Left cardiac atrium (tissue), 4 donors: ENCODE data around the gene SERPINA4. TPM values are rescaled to one million over a fixed set of nuclear protein-coding genes. Genes with fewer than 3 reads are reported as not detected.
A peak's percentile ranks its signal among the peaks of the same experiment; 100 is the strongest.

Experiments
- ATAC-seq, 2 donors: fragments of 200-7000 bp; cut with Tn5 transposase; one replicate each; pipeline ENCODE4 v1.9.1; 2020; ENCODE audit warnings: mild to moderate bottlenecking in 2 of 2, moderate library complexity in 2 of 2
- DNase-seq: peaks from one replicate; pipeline ENCODE4 v3.0.0-alpha.2; 2020
- intact Hi-C, 2 donors: fragments of 100-400 bp; cut with DNase I; formaldehyde crosslinking; loops; one replicate each; pipeline versions ENCODE4 v1.14.1 to v1.15.1; 2022 to 2023
- total RNA-seq, 2 donors: library from RNA; stranded (reverse); fragmentation: NEBNext Ultra II Directional; extraction: Animal tissue kit (Norgen Biotek cat#: 25700); gene quantifications; one replicate each; pipeline ENCODE4 v1.2.1, GENCODE V29; 2021
- donor health status: DM: no; HTN: yes; CAD: no.
- donor health status: DM: no; HTN: yes; CAD: no; lungs with severe emphysema.
- donor health status: DM: yes; HTN: yes; CAD: no.
- donor health status: Dilated cardiomyopathy.

The SERPINA4 gene
- total RNA-seq, 2 donors from 2014 or later: not detected

DNA sequence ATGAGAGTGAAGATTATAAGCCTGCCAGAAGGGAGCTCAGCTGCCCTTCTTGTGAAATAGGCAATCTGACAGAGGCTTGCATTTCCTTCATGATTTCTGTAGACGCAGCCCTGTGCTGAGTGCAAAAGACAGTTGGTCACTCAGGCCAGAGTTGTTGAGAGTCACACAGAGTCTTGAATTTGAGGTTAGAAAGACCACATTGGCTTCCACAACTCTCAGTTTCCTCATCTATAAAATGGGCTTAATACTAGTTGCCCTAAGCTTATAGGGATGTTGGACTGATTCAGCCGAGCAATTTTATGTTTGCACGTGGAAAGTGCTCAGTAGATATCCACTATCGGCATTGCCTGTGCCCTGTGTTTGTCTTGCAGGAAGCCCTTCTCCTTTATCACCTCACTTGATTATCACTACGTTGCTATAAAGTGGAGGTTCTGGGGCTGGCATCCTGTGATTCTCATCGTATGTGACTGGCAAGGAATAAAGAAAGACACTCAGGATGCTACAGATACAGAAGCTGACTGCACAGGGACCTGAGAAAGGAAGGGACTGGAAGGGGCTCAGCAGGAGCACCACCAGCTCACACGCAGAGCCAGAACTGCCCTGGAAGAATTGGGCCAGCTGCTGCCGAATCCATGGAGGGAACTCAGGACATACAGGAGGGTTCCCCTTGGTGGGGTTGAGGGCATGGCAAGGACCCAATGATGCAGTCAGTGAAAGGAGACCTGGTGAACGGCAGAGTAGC lies 19.8 kb upstream of the SERPINA4 start:
- ATAC-seq: no peak
- intact Hi-C loops: loop anchor here in 1 of 2 donors (10.0 kb wide), 1 partner anchor 117 kb away; no protein-coding TSS in a partner anchor
- no peak for DNase-seq

DNA sequence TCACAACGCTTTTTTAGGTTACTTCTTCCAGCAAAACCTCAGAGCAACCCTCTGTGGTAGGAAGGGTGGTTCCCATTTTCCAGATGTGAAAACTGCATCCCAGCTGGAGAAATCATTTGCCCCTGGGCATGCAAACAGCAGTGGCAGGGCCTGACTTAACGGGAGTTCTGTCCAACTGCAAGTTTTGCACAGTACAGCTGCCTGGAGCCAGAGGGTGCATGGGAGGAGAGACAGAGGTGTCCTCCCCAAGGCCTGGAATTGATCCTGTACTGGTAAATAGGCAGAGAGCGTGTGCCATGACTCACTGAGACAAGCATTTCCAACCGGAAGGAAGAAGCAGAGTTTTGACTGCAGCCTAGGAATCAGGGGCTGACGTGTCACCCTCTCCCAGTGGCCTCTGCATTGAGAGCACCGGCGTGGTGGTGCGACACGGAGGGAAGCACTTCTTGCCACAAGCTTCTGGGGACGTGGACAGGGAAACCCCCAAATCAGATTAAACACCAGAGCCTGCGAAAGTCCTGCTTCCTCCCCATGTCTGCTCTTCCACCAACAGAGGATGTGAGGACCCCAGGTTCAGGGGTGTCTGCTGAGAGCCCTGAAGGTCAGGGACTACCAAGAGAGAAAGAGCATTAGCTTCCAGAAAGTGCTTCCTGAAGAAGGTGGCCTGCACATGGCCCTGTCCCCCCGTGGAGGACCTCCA lies 19.0 kb upstream of the SERPINA4 start:
- ATAC-seq: no peak
- no peak for DNase-seq
- intact Hi-C loops: loop anchor here in 1 of 2 donors (10.0 kb wide), 1 partner anchor 117 kb away; no protein-coding TSS in a partner anchor

DNA sequence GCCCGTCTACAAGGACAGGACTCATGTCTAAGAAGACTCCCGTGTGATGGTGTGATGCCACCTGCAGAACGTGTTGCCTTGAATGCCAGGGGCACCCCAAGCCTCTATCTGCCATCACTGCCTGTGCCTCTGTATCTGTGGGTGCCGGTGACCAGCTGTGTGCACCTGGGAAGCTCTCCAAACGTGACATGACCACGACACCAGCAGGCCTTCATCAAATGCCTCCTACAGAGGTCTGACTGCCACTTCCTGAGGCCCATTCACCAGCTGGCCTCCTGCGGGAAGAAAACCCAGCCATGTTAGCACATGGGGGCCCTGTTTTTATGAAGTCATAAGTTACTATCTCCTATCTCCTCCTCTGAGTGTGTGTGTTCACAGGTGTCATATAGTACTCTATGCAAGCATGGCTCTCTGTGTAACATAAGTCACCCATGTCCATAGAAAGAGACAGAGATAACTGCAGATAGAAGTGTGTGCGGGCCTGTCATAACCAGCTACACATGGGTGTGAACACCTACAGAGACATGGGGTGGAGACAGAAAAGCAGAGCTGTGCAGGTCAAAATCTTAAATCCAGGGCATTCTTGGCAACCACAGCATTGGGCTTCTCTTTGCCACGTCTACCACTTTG lies 18.3 kb upstream of the SERPINA4 start:
- ATAC-seq (no peak), DNase-seq (no peak)
- intact Hi-C loops: loop anchor here in 1 of 2 donors (10.0 kb wide), 1 partner anchor 118 kb away; no protein-coding TSS in a partner anchor

DNA sequence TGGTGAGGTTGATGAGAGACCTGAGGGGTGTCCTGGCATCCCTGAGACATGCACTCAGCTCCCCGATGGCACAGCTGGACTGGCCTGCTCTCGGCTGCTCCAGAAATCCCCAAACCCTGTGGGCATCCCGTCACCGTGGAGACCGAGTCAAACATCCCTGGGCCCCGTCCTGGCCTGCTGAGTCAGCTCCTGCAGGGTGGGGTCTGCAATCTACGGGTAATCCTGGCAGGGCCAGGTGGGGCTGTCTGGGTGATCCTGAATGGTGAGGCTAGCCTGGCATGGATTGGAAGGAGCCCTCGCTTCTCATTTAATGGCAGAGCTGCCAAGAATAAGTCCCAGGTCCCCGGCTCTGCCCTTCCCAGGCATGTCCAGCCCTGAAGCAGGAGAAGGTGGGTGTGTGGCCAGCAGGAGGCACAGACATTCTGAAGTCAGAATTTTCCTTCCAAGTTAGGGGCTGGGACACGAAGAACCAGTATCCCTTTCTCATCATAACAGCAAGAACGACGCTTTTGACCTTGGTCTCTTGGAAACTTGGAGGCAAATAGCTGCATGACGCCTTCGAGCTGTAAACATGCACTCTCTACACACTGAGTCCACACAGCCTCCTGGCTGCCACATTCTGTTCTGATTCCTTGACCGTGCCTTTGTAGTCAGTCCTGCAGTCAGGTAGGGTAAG lies 17.7 kb upstream of the SERPINA4 start:
- ATAC-seq: no peak
- intact Hi-C loops: loop anchor here in 1 of 2 donors (10.0 kb wide), 1 partner anchor 119 kb away; no protein-coding TSS in a partner anchor
- no peak for DNase-seq

GRCh38 chr14:94544726-94545125 lies 16.5 kb upstream of the SERPINA4 start:
- ATAC-seq (no peak), DNase-seq (no peak)
- intact Hi-C loops: loop anchor here (5.0 to 10.0 kb wide), 2 partner anchors 120 to 122 kb away; no protein-coding TSS in a partner anchor

GRCh38 chr14:94545131-94545841 lies 16.0 kb upstream of the SERPINA4 start:
- DNase-seq: no peak
- ATAC-seq: no peak
- intact Hi-C loops: loop anchor here (5.0 to 10.0 kb wide), 2 partner anchors 120 to 123 kb away; no protein-coding TSS in a partner anchor

GRCh38 chr14:94547151-94547680 lies 14.0 kb upstream of the SERPINA4 start:
- ATAC-seq (no peak), DNase-seq (no peak)
- intact Hi-C loops: loop anchor here (5.0 to 10.0 kb wide), 2 partner anchors 122 to 125 kb away; no protein-coding TSS in a partner anchor

GRCh38 chr14:94547726-94548125 lies 13.5 kb upstream of the SERPINA4 start:
- intact Hi-C loops: loop anchor here (5.0 to 10.0 kb wide), 2 partner anchors 123 to 125 kb away; no protein-coding TSS in a partner anchor
- no peak for ATAC-seq
- DNase-seq: no peak

GRCh38 chr14:94548131-94548998 lies 12.9 kb upstream of the SERPINA4 start:
- intact Hi-C loops: loop anchor here (5.0 to 10.0 kb wide), 2 partner anchors 124 to 126 kb away; no protein-coding TSS in a partner anchor
- ATAC-seq (peak; percentile 12 to 42), DNase-seq (no peak)

GRCh38 chr14:94548999-94549985 lies 11.9 kb upstream of the SERPINA4 start:
- peak; percentile 78 to 84 for ATAC-seq

GRCh38 chr14:94550041-94550440 lies 11.2 kb upstream of the SERPINA4 start:
- ATAC-seq (no peak), DNase-seq (no peak)
- intact Hi-C loops: no loop called here

More at GRCh38 chr14:94548999-94549985, 11.9 kb upstream of the SERPINA4 start:
- intact Hi-C loops: loop anchor here (5.0 to 10.0 kb wide), 2 partner anchors 124 to 127 kb away; no protein-coding TSS in a partner anchor
- DNase-seq: peak; percentile 54

GRCh38 chr14:94555991-94556390 lies 5.3 kb upstream of the SERPINA4 start:
- intact Hi-C loops: no loop called here
- DNase-seq: no peak
- no peak for ATAC-seq

- ATAC-seq: no peak
- intact Hi-C loops: no loop called here
- DNase-seq: no peak
Measured at GRCh38 chr14:94557327-94557726, 3.9 kb upstream of the SERPINA4 start.

- DNase-seq: no peak
- no peak for ATAC-seq
- intact Hi-C loops: no loop called here
Measured at GRCh38 chr14:94558842-94559241, 2.4 kb upstream of the SERPINA4 start.

DNA sequence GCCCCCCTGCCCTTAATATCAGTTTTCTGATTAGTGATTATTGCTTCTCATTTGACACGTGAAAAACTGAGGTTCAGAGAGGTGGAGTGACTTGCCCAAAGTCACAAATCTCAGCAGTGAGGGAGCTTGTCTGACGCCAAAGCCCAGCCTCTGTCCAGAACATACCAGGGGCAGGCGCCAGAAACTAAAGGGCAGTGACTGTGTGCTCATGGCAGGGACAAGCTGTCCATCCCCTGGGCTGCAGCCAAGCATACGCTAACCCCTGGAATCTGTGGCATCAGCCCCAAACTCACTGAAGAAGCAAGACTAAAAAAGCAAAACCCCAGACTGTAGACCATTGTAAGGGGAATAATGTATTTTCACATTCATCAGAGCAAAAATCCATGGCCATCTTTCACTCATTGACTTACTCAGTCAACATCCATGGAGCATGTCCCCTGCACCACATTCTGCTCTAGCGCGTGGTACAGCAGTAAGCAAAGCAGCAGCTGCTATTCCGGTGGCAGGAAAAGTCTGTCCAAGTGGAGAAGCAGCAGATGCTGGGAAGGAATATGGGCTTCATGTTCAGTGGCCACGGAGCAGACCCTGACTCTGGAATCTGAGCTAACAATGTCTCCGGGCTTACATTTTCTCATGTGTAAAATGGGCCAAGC lies 1.5 kb upstream of the SERPINA4 start:
- ATAC-seq (peak in 1 of 2 donors; percentile 41), DNase-seq (no peak)
- intact Hi-C loops: no loop called here
